HCT116 (cell line): ENCODE data around the gene CLPTM1L.

ENCODE experiments used
- SIN3A ChIP-seq: IDR thresholded peaks from 2 replicates; pipeline ENCODE4 v1.6.1; 2012; ENCODE audit warnings: low read depth
- TF ChIP-seq, protein P1 (sequence below), 3 experiments: fragments of 200-600 bp in 1 of 3; sonication (generic) in 1 of 3; IDR thresholded peaks in 2 of 3; conservative IDR thresholded peaks in 1 of 3; 2 replicates each; pipeline ENCODE4 v1.5.1; 2012 to 2017; ENCODE audit warnings: low read depth in 2 of 3, low read length in 2 of 3, antibody characterized with exemption in 1 of 3, borderline replicate concordance in 1 of 3, control low read depth in 1 of 3, mild to moderate bottlenecking in 1 of 3, mixed read lengths in 1 of 3, mixed run types in 1 of 3, moderate library complexity in 1 of 3; ENCODE audit not compliant: insufficient read depth in 1 of 3

- no peak for TF ChIP-seq SIN3A
- TF ChIP-seq, protein P1, sequence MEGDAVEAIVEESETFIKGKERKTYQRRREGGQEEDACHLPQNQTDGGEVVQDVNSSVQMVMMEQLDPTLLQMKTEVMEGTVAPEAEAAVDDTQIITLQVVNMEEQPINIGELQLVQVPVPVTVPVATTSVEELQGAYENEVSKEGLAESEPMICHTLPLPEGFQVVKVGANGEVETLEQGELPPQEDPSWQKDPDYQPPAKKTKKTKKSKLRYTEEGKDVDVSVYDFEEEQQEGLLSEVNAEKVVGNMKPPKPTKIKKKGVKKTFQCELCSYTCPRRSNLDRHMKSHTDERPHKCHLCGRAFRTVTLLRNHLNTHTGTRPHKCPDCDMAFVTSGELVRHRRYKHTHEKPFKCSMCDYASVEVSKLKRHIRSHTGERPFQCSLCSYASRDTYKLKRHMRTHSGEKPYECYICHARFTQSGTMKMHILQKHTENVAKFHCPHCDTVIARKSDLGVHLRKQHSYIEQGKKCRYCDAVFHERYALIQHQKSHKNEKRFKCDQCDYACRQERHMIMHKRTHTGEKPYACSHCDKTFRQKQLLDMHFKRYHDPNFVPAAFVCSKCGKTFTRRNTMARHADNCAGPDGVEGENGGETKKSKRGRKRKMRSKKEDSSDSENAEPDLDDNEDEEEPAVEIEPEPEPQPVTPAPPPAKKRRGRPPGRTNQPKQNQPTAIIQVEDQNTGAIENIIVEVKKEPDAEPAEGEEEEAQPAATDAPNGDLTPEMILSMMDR (IDR thresholded peaks at IDR 0.05 in 2 of 3, conservative IDR thresholded peaks at IDR 0.05 in 1 of 3; ENCODE audit: borderline replicate concordance in 1 of 3, insufficient read depth in 1 of 3, low read depth in 2 of 3, low read length in 2 of 3): no peak
Measured at GRCh38 chr5:1319436-1320256, 25.3 kb downstream of the CLPTM1L start.
